UCSD-AML1 (cell line): ENCODE data around the gene USP6.
"Not testable (repeated sequence)": the region's sequence is repeated elsewhere in the genome, so short reads cannot be mapped to it uniquely, and the experiment has no call there.

ENCODE experiments used
- DNase-seq: peaks from one replicate; lab custom pipeline; 2025; ENCODE audit not compliant: unreplicated experiment; lab: John Stamatoyannopoulos, UW

The USP6 gene

GRCh38 chr17:5134571-5134970, 18.7 kb downstream of the USP6 start:
- not testable (repeated sequence) for DNase-seq

- not testable (repeated sequence) for DNase-seq
These were observed 19.4 kb downstream of the USP6 start for GRCh38 chr17:5135131-5135712.

GRCh38 chr17:5135726-5136579, 20.1 kb downstream of the USP6 start:
- DNase-seq = no peak

- not testable (repeated sequence) for DNase-seq
These were observed 21.0 kb downstream of the USP6 start for GRCh38 chr17:5136580-5137412.

- not testable (repeated sequence) for DNase-seq
These were observed 21.8 kb downstream of the USP6 start for GRCh38 chr17:5137511-5138197.

GRCh38 chr17:5138198-5138544, 22.3 kb downstream of the USP6 start:
- DNase-seq = not testable (repeated sequence)

- DNase-seq = no peak
These were observed 23.0 kb downstream of the USP6 start for GRCh38 chr17:5138616-5139457.

- DNase-seq = no peak
These were observed 23.6 kb downstream of the USP6 start for GRCh38 chr17:5139458-5139732.

- DNase-seq = not testable (repeated sequence)
These were observed 27.0 kb downstream of the USP6 start for GRCh38 chr17:5142877-5143276.

- not testable (repeated sequence) for DNase-seq
These were observed 30.3 kb downstream of the USP6 start for GRCh38 chr17:5146122-5146521.

- not testable (repeated sequence) for DNase-seq
These were observed 44.9 kb downstream of the USP6 start for GRCh38 chr17:5160702-5161101.

- not testable (repeated sequence) for DNase-seq
These were observed 46.0 kb downstream of the USP6 start for GRCh38 chr17:5161793-5162192.

- DNase-seq = no peak
These were observed 48.6 kb downstream of the USP6 start for GRCh38 chr17:5164436-5164835.

GRCh38 chr17:5165791-5166564, 50.1 kb downstream of the USP6 start:
- not testable (repeated sequence) for DNase-seq

GRCh38 chr17:5175027-5175426, 59.2 kb downstream of the USP6 start:
- DNase-seq = not testable (repeated sequence)

GRCh38 chr17:5179003-5179402, 63.2 kb downstream of the USP6 start:
- no peak for DNase-seq

GRCh38 chr17:5181509-5182305, 65.9 kb downstream of the USP6 start:
- DNase-seq = no peak

- DNase-seq = no peak
These were observed 67.0 kb downstream of the USP6 start for GRCh38 chr17:5182597-5183409.
